Measurements from ENCODE around the gene PPM1L.

Gene PPM1L

GRCh38 chr3:160822936-160823335 lies 66.9 kb downstream of the PPM1L start:
- no peak overlapping the region for H3K4me3 ChIP-seq (ENCODE audit: low read depth, low read length)
- DNase-seq (ENCODE audit: low read depth, low spot score) = no peak
- in situ Hi-C loops (cut with HindIII; ENCODE audit: low sequenced_read_pairs) = no loop called here
- TF ChIP-seq, protein P1, sequence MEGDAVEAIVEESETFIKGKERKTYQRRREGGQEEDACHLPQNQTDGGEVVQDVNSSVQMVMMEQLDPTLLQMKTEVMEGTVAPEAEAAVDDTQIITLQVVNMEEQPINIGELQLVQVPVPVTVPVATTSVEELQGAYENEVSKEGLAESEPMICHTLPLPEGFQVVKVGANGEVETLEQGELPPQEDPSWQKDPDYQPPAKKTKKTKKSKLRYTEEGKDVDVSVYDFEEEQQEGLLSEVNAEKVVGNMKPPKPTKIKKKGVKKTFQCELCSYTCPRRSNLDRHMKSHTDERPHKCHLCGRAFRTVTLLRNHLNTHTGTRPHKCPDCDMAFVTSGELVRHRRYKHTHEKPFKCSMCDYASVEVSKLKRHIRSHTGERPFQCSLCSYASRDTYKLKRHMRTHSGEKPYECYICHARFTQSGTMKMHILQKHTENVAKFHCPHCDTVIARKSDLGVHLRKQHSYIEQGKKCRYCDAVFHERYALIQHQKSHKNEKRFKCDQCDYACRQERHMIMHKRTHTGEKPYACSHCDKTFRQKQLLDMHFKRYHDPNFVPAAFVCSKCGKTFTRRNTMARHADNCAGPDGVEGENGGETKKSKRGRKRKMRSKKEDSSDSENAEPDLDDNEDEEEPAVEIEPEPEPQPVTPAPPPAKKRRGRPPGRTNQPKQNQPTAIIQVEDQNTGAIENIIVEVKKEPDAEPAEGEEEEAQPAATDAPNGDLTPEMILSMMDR (IDR thresholded peaks at IDR 0.05; ENCODE audit: low read depth, low read length) = no peak

GRCh38 chr3:160825311-160825800 lies 69.3 kb downstream of the PPM1L start:
- no peak overlapping the region for H3K4me3 ChIP-seq (ENCODE audit: low read depth, low read length)
- TF ChIP-seq, protein P1 (IDR thresholded peaks at IDR 0.05; ENCODE audit: low read depth, low read length) = no peak
- no peak for DNase-seq (ENCODE audit: low read depth, low spot score)
- in situ Hi-C loops (cut with HindIII; ENCODE audit: low sequenced_read_pairs) = no loop called here

- DNase-seq (ENCODE audit: low read depth, low spot score) = no peak
- no peak overlapping the region for H3K4me3 ChIP-seq (ENCODE audit: low read depth, low read length)
- in situ Hi-C loops (cut with HindIII; ENCODE audit: low sequenced_read_pairs) = no loop called here
- TF ChIP-seq, protein P1 (IDR thresholded peaks at IDR 0.05; ENCODE audit: low read depth, low read length) = no peak
Observed at GRCh38 chr3:160826408-160826807, 70.4 kb downstream of the PPM1L start.

- no peak for DNase-seq (ENCODE audit: low read depth, low spot score)
- no peak overlapping the region for H3K4me3 ChIP-seq (ENCODE audit: low read depth, low read length)
- TF ChIP-seq, protein P1 (IDR thresholded peaks at IDR 0.05; ENCODE audit: low read depth, low read length) = no peak
- in situ Hi-C loops (cut with HindIII; ENCODE audit: low sequenced_read_pairs) = no loop called here
Observed at GRCh38 chr3:160826991-160827390, 71.0 kb downstream of the PPM1L start.

DNA sequence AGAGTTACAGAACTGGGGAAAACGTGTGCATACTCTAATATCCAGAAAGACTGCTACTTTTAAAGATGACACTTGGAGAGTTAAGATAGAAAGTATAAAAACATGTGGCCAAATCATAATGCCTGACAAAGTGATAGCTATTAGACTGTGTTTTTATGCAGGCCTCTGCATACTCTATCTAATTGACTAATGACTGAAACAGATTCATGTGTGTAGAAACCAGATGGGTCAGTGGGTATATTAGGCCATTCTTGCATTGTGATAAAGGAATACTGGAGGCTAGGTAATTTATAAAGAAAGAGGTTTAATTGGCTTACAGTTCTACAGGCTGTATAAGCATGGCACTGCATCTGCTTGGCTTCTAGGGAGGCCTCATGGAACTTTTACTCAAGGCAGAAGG lies 71.5 kb downstream of the PPM1L start:
- DNase-seq (ENCODE audit: low read depth, low spot score) = no peak
- no peak overlapping the region for H3K4me3 ChIP-seq (ENCODE audit: low read depth, low read length)
- TF ChIP-seq, protein P1 (IDR thresholded peaks at IDR 0.05; ENCODE audit: low read depth, low read length) = no peak
- in situ Hi-C loops (cut with HindIII; ENCODE audit: low sequenced_read_pairs) = no loop called here

DNA sequence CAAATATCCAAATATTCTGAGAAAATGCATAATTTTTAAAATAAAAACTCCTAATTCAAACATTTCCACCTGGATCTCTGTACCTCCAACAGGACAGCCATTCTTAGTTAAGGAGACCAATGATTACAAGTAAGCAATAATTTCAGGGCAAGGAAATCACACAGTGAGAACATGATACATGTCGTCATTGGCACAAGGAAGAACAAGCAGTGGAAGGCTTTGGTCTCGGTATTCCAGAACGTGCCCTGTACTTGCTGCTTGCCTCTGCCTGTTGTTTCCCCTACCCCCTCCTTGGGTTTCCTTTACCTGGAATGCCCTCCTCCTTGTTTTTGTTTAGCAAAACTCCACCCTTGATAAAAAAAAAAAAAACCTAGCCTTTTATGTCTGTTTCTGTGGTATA lies 72.8 kb downstream of the PPM1L start:
- H3K4me3 ChIP-seq (ENCODE audit: low read depth, low read length) = no peak overlapping the region
- in situ Hi-C loops (cut with HindIII; ENCODE audit: low sequenced_read_pairs) = no loop called here
- DNase-seq (ENCODE audit: low read depth, low spot score) = no peak
- TF ChIP-seq, protein P1 (IDR thresholded peaks at IDR 0.05; ENCODE audit: low read depth, low read length) = no peak
